Chondrocyte (in vitro differentiated cells): Measurements from ENCODE around the gene PIEZO2. TPM values are rescaled to one million over a fixed set of nuclear protein-coding genes. Genes with fewer than 3 reads are reported as not detected.
"Not testable (repeated sequence)": the region's sequence is repeated elsewhere in the genome, so short reads cannot be mapped to it uniquely, and the experiment has no call there.

Experiments used
- DNase-seq: peaks from one replicate; pipeline ENCODE4 v3.0.0; 2021; ENCODE audit warnings: mixed read lengths, low spot score
- H3K27ac Mint-ChIP-seq: one replicate; pipeline ENCODE4 v1.8.0; 2021; ENCODE audit warnings: mild to moderate bottlenecking, moderate library complexity, mixed read lengths; ENCODE audit not compliant: unreplicated experiment
- H3K27me3 Mint-ChIP-seq: 2 replicates; pipeline ENCODE4 v1.8.0; 2021; ENCODE audit warnings: low read depth, mixed read lengths
- H3K36me3 Mint-ChIP-seq: 2 replicates; pipeline ENCODE4 v1.8.0; 2021; ENCODE audit warnings: low read depth, mixed read lengths
- H3K4me1 Mint-ChIP-seq: 2 replicates; pipeline ENCODE4 v1.8.0; 2021; ENCODE audit warnings: low read depth, mild to moderate bottlenecking, mixed read lengths
- H3K4me3 Mint-ChIP-seq: one replicate; pipeline ENCODE4 v1.8.0; 2021; ENCODE audit warnings: mild to moderate bottlenecking, moderate library complexity, mixed read lengths; ENCODE audit not compliant: unreplicated experiment
- H3K9me3 Mint-ChIP-seq: 2 replicates; pipeline ENCODE4 v1.8.0; 2021; ENCODE audit warnings: low read depth, mixed read lengths
- total RNA-seq: library from RNA; stranded (reverse); gene quantifications from 3 replicates; pipeline ENCODE4 v1.2.1, GENCODE V29; 2021
- TF ChIP-seq, protein P1 (sequence below): fragments of 200-600 bp; sonication (generic); IDR thresholded peaks from 2 replicates; pipeline ENCODE4 v1.5.0; 2021; ENCODE audit warnings: antibody characterized with exemption, mild to moderate bottlenecking, moderate library complexity

The PIEZO2 gene
- total RNA-seq, 1 donor from 2014 or later, result 142 TPM

DNA sequence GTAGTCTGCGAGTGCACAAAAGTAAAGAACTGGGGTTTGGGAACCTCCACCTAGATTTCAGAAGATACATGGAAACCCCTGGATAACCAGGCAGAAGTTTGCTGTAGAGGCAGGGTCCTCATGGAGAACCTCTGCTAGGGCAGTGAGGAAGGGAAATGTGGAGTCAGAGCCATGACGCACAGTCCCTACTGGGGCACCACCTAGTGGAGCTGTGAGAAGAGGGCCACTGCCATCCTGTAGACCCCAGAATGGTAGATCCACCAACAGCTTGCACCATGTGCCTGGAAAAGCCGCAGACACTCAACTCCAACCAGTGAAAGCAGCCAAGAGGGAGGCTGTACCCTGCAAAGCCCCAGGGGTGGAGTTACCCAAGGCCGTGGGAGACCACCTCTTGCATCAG lies 206.4 kb downstream of the PIEZO2 start:
- Mint-ChIP-seq H3K36me3 (peaks cover 42% of the 10 kb centered on the region), H3K27ac (no peak overlapping the region), H3K9me3 (peaks cover 45% of the 10 kb centered on the region), H3K27me3 (no peaks in the 10 kb centered on the region), H3K4me1 (peaks cover 2% of the 10 kb centered on the region), H3K4me3 (no peak overlapping the region)
- no peak for DNase-seq
- TF ChIP-seq, protein P1, sequence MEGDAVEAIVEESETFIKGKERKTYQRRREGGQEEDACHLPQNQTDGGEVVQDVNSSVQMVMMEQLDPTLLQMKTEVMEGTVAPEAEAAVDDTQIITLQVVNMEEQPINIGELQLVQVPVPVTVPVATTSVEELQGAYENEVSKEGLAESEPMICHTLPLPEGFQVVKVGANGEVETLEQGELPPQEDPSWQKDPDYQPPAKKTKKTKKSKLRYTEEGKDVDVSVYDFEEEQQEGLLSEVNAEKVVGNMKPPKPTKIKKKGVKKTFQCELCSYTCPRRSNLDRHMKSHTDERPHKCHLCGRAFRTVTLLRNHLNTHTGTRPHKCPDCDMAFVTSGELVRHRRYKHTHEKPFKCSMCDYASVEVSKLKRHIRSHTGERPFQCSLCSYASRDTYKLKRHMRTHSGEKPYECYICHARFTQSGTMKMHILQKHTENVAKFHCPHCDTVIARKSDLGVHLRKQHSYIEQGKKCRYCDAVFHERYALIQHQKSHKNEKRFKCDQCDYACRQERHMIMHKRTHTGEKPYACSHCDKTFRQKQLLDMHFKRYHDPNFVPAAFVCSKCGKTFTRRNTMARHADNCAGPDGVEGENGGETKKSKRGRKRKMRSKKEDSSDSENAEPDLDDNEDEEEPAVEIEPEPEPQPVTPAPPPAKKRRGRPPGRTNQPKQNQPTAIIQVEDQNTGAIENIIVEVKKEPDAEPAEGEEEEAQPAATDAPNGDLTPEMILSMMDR, result no peak

DNA sequence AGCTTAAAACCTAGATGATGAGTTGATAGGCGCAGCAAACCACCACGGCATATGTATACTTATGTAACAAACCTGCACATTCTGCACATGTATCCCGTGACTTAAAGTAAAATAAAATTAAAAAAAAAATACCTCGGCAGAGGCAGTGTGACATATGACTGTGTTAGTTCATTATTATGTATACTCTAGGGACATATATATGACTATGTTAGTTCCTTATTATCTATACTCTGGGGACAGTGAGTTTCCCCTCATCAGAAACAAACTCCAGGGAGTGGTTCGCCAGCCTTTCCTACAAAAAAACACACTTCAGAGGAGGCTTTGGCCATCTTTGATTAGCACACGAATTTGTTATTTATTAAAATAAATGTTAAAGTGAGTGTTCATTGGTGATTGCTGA lies 209.5 kb downstream of the PIEZO2 start:
- TF ChIP-seq, protein P1, result no peak
- Mint-ChIP-seq H3K27me3 (no peaks in the 10 kb centered on the region), H3K4me3 (no peak overlapping the region), H3K27ac (no peak overlapping the region), H3K36me3 (peaks cover 21% of the 10 kb centered on the region), H3K9me3 (peaks cover 20% of the 10 kb centered on the region), H3K4me1 (peaks cover 34% of the 10 kb centered on the region)
- no peak for DNase-seq

DNA sequence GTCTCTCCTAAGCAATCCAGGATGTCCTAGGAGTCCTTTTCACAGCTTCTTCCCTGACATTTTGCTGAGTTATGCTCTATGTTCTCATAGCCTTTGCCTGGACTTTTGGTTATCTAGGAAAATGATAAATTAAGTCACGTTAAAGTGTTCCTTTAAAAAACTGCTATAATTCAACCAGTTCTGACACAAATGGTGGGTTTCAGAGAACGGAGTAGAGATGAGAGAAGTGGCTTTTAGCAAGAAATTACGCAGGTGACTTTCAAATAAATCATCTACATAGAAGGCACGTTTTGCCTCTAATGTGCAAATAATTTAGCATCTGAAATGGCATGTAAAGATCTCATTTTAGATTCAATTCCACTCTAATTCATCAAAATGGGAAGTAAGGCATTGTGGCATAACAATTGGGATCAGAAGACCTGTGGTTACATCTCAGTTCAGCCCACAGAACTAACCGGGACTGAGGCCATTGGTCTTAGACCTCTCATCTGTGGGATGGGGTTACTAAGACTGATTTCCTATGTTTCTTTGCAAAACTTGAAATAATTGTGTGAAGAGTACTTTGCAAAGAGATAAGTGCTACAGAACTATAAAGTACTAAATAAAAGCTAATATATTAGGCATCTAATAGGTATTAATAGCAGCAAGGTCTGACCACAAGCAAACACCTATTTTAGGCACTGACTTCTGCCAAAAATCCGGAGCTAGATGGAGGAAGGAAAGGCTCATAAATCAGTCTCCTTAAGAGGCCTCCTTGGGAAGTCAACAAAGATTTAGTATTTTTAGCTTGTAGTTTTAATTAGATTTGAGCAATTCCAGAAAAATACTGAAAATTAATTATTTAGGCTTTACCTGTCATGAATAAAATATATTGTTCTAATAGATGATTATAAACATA lies 211.4 kb downstream of the PIEZO2 start:
- H3K27ac Mint-ChIP-seq, result no peak overlapping the region
- no peak overlapping the region for H3K4me3 Mint-ChIP-seq
- H3K27me3 Mint-ChIP-seq, result no peaks in the 10 kb centered on the region
- peaks cover 7% of the 10 kb centered on the region for H3K9me3 Mint-ChIP-seq
- DNase-seq, result no peak
- TF ChIP-seq, protein P1, result no peak
- peaks cover 10% of the 10 kb centered on the region for H3K36me3 Mint-ChIP-seq
- peaks cover 41% of the 10 kb centered on the region for H3K4me1 Mint-ChIP-seq

DNA sequence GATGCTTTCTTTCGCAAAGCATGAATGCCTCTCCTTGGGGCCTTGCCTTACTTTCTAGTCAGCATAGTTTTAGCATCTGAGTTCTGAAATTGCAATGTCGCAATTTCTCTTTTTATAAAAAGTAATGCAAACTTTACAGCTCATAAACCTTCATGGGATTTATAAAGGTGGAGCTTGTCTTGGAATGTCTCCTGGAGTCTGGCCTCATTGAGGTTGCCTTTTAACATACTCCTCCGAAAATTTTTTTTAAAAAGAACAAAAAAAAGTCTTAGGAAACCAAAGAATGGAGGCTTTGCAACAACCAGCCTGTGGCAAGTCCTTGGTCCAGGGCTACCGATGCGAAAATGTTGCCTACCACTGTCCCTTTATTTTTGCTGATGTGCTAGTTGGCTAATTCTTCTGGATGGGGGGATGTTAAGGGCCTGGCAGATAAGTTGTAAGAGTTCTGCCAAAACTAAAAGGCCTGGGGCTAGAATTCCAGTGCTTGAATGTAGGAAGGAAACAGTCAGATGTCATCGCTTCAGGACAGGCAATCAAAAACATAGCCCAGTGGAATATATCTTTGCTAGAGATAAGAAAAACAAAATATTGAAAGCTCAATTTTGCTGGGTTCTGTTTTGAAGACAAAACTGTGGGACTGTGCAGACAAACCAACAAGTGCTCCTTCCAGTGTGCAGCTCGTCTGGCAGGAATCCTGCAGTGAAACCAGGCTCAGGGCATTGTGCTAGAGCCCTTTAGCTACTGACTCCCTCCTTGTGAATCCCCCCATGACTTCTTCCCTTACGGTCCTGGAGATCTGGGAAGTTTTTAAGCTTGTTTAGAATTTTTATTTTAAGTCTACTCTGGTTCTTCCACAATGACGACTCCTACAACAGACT lies 213.0 kb downstream of the PIEZO2 start:
- Mint-ChIP-seq H3K9me3 (no peaks in the 10 kb centered on the region), H3K4me1 (peaks cover 46% of the 10 kb centered on the region), H3K36me3 (peaks cover 2% of the 10 kb centered on the region), H3K27ac (peak overlapping the region; percentile 87), H3K4me3 (peak overlapping the region; percentile 38), H3K27me3 (no peaks in the 10 kb centered on the region)
- DNase-seq, result no peak
- TF ChIP-seq, protein P1, result no peak

DNA sequence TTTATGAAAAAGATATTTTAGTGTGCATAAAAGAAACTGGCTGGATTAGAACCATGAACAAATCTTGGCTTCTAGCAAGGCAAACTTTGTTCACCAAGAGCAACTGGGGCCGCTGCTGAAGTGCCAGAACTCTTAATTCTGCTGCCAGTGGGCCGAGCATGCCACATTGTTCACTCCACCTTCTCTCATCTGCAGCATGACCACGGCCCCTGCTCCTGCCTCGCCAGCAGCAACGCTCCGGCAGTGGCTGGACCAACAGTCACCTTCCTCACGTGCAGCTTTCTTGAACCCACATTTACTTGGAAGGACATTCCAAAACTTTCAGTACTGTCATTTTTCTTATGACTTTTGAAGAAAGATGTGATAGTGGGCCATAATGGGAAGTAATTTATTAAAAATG lies 213.8 kb downstream of the PIEZO2 start:
- no peak overlapping the region for H3K4me3 Mint-ChIP-seq
- peaks cover 2% of the 10 kb centered on the region for H3K36me3 Mint-ChIP-seq
- H3K27ac Mint-ChIP-seq, result peak overlapping the region; percentile 75

DNA sequence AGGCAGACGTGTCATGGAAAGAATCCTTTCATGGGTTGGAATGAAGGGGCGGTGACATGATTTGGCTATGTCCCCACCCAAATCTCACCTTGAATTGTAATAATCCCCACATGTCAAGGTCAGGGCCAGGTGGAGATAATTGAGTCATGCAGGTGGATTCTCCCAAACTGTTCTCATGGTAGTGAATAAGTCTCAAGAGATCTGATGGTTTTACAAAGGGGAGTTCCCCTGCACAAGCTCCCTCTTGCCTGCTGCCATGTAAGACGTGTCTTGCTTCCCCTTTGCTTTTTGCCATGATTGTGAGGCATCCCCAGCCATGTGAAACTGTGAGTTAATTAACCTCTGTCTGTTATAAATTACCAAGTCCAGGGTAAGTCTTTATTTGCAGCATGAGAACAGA lies 215.7 kb downstream of the PIEZO2 start:
- H3K27ac Mint-ChIP-seq, result not testable (repeated sequence)

More for the DNA sequence above, 213.8 kb downstream of the PIEZO2 start:
- no peaks in the 10 kb centered on the region for H3K27me3 Mint-ChIP-seq
- DNase-seq, result no peak
- TF ChIP-seq, protein P1, result no peak
- peaks cover 47% of the 10 kb centered on the region for H3K4me1 Mint-ChIP-seq
- no peaks in the 10 kb centered on the region for H3K9me3 Mint-ChIP-seq

More for the DNA sequence above, 215.7 kb downstream of the PIEZO2 start:
- not testable (repeated sequence) for H3K4me3 Mint-ChIP-seq, DNase-seq, H3K36me3 Mint-ChIP-seq, H3K9me3 Mint-ChIP-seq, H3K27me3 Mint-ChIP-seq
- H3K4me1 Mint-ChIP-seq, result peaks cover 59% of the 10 kb centered on the region
